IMR-90 (cell line): ENCODE data around the gene SEC24D. TPM values are rescaled to one million over a fixed set of nuclear protein-coding genes. Genes with fewer than 3 reads are reported as not detected.

Experiments used
- ATAC-seq: fragments of 200-7000 bp; cut with Tn5 transposase; 2 replicates; pipeline ENCODE4 v1.9.1; 2020; ENCODE audit warnings: low read depth, mild to moderate bottlenecking, moderate library complexity
- BruUV-seq: library from RNA; stranded (reverse); fragments of 400-500 nt; replicated peaks from 2 replicates; lab custom pipeline; 2021; lab: Mats Ljungman, UMichigan
- CTCF ChIA-PET: fragments of 300-600 bp; formaldehyde crosslinking; extraction: SDS; loops from one replicate; lab custom pipeline; 2021; ENCODE audit warnings: antibody characterized with exemption; lab: Yijun Ruan, JAX
- POLR2A ChIA-PET: fragments of 300-600 bp; sonication (Branson Sonifier 250); formaldehyde crosslinking; loops from one replicate; lab custom pipeline; 2022; ENCODE audit warnings: antibody characterized with exemption; ENCODE audit not compliant: unreplicated experiment; lab: Charles Lee
- DNase-seq: peaks from one replicate; pipeline ENCODE4 v3.0.0; 2013
- H2AFZ ChIP-seq: replicated peaks from 2 replicates; pipeline ENCODE3; 2013; ENCODE audit warnings: low read length, mild to moderate bottlenecking; ENCODE audit not compliant: poor library complexity
- H2AK5ac ChIP-seq: 2 replicates; pipeline ENCODE4 v1.6.1; 2013; ENCODE audit warnings: low read depth, low read length, inconsistent platforms
- H2AK9ac ChIP-seq: replicated peaks from 2 replicates; pipeline ENCODE3; 2013; ENCODE audit warnings: mild to moderate bottlenecking, low read depth, low read length, moderate library complexity; ENCODE audit not compliant: poor library complexity
- H2BK120ac ChIP-seq: 2 replicates; pipeline ENCODE4 v1.6.1; 2013; ENCODE audit warnings: low read depth, low read length, inconsistent platforms
- H2BK15ac ChIP-seq: 3 replicates; pipeline ENCODE4 v1.6.1; 2013; ENCODE audit warnings: low read depth, low read length, inconsistent platforms
- H2BK20ac ChIP-seq: 2 replicates; pipeline ENCODE4 v1.6.1; 2013; ENCODE audit warnings: low read depth, mild to moderate bottlenecking, inconsistent platforms, low read length, moderate library complexity
- H2BK5ac ChIP-seq: 2 replicates; pipeline ENCODE4 v1.6.1; 2013; ENCODE audit warnings: mild to moderate bottlenecking, low read depth, low read length, inconsistent platforms; ENCODE audit not compliant: poor library complexity, severe bottlenecking
- H3K14ac ChIP-seq: replicated peaks from 2 replicates; pipeline ENCODE4 v1.6.1; 2013; ENCODE audit warnings: low read depth, low read length, inconsistent platforms
- H3K18ac ChIP-seq: 2 replicates; pipeline ENCODE4 v1.6.1; 2013; ENCODE audit warnings: low read depth, low read length, control low read depth
- H3K23ac ChIP-seq: 2 replicates; pipeline ENCODE4 v1.6.1; 2013; ENCODE audit warnings: low read depth, low read length, inconsistent platforms
- H3K27ac ChIP-seq: 2 replicates; pipeline ENCODE4 v1.5.1; 2013; ENCODE audit warnings: mild to moderate bottlenecking, control low read depth, low read length; ENCODE audit not compliant: insufficient read depth
- H3K27me3 ChIP-seq: 2 replicates; pipeline ENCODE4 v1.6.1; 2013; ENCODE audit warnings: low read length; ENCODE audit not compliant: control insufficient read depth, insufficient read depth
- H3K36me3 ChIP-seq: 2 replicates; pipeline ENCODE4 v1.6.1; 2013; ENCODE audit warnings: low read length, mixed read lengths; ENCODE audit not compliant: control insufficient read depth, insufficient read depth
- H3K4ac ChIP-seq: 2 replicates; pipeline ENCODE4 v1.6.1; 2013; ENCODE audit warnings: low read depth, low read length, inconsistent platforms
- H3K4me1 ChIP-seq: 2 replicates; pipeline ENCODE4 v1.6.1; 2013; ENCODE audit warnings: low read length, mixed read lengths; ENCODE audit not compliant: control insufficient read depth, insufficient read depth
- H3K4me2 ChIP-seq: 2 replicates; pipeline ENCODE4 v1.6.1; 2013; ENCODE audit warnings: low read depth, mild to moderate bottlenecking, control low read depth, low read length, moderate library complexity
- H3K4me3 ChIP-seq: 2 replicates; pipeline ENCODE4 v1.5.1; 2013; ENCODE audit warnings: low read depth, mild to moderate bottlenecking, control low read depth, low read length, moderate library complexity; ENCODE audit not compliant: insufficient read depth
- H3K56ac ChIP-seq: 2 replicates; pipeline ENCODE4 v1.6.1; 2013; ENCODE audit warnings: low read length, inconsistent platforms; ENCODE audit not compliant: insufficient read depth; ENCODE audit errors: extremely low read depth
- H3K79me1 ChIP-seq, 2 experiments: 2 replicates each; pipeline ENCODE4 v1.6.1; 2013; ENCODE audit warnings: low read length in 2 of 2, inconsistent platforms in 1 of 2, low read depth in 1 of 2
- H3K9ac ChIP-seq: 2 replicates; pipeline ENCODE4 v1.6.1; 2013; ENCODE audit warnings: low read depth, low read length, control low read depth
- H3K9me1 ChIP-seq: 2 replicates; pipeline ENCODE4 v1.6.1; 2013; ENCODE audit warnings: low read length, inconsistent platforms; ENCODE audit not compliant: insufficient read depth
- H3K9me3 ChIP-seq: 2 replicates; pipeline ENCODE4 v1.6.1; 2013; ENCODE audit warnings: low read length; ENCODE audit not compliant: control insufficient read depth, insufficient read depth
- H4K20me1 ChIP-seq: 2 replicates; pipeline ENCODE4 v1.6.1; 2013; ENCODE audit warnings: low read length, inconsistent platforms; ENCODE audit not compliant: insufficient read depth
- H4K5ac ChIP-seq: 2 replicates; pipeline ENCODE4 v1.6.1; 2013; ENCODE audit warnings: mild to moderate bottlenecking, low read depth, low read length, control low read depth
- H4K8ac ChIP-seq, 2 experiments: 2 replicates each; pipeline ENCODE4 v1.6.1; 2013; ENCODE audit warnings: low read depth in 2 of 2, low read length in 2 of 2, control low read depth in 1 of 2, inconsistent platforms in 1 of 2
- H4K91ac ChIP-seq: 2 replicates; pipeline ENCODE4 v1.6.1; 2013; ENCODE audit warnings: low read depth, low read length, inconsistent platforms; ENCODE audit not compliant: insufficient read depth
- BHLHE40 ChIP-seq: fragments of 150-350 bp; IDR thresholded peaks from 2 replicates; pipeline ENCODE4 v1.6.1; 2016; ENCODE audit warnings: mild to moderate bottlenecking, low read depth, low read length
- CEBPB ChIP-seq: IDR thresholded peaks from 2 replicates; pipeline ENCODE4 v1.6.1; 2012; ENCODE audit warnings: low read depth, low read length, improper control_type of control experiment
- CHD1 ChIP-seq: IDR thresholded peaks from 2 replicates; pipeline ENCODE4 v1.6.1; 2012; ENCODE audit warnings: low read depth, low read length, improper control_type of control experiment
- CTCF ChIP-seq: conservative IDR thresholded peaks from 2 replicates; pipeline ENCODE4 v1.5.1; 2012; ENCODE audit warnings: mild to moderate bottlenecking, low read depth, low read length, improper control_type of control experiment
- ELK1 ChIP-seq: fragments of 150-350 bp; IDR thresholded peaks from 2 replicates; pipeline ENCODE4 v1.6.1; 2016; ENCODE audit warnings: low read depth, mild to moderate bottlenecking, low read length, moderate library complexity, borderline replicate concordance
- FOS ChIP-seq: fragments of 150-350 bp; IDR thresholded peaks from 2 replicates; pipeline ENCODE4 v1.6.1; 2016; ENCODE audit warnings: low read depth, low read length
- MAFK ChIP-seq: IDR thresholded peaks from 2 replicates; pipeline ENCODE4 v1.6.1; 2012; ENCODE audit warnings: low read depth, low read length, improper control_type of control experiment
- MAZ ChIP-seq: IDR thresholded peaks from 2 replicates; pipeline ENCODE4 v1.6.1; 2012; ENCODE audit warnings: low read depth, mild to moderate bottlenecking, low read length, improper control_type of control experiment, moderate library complexity, borderline replicate concordance
- MXI1 ChIP-seq: IDR thresholded peaks from 2 replicates; pipeline ENCODE4 v1.6.1; 2012; ENCODE audit warnings: low read depth, mild to moderate bottlenecking, low read length, moderate library complexity, borderline replicate concordance
- NFE2L2 ChIP-seq: fragments of 150-350 bp; IDR thresholded peaks from 2 replicates; pipeline ENCODE4 v1.6.1; 2016; ENCODE audit warnings: low read depth, mild to moderate bottlenecking, low read length
- POLR2A ChIP-seq: IDR thresholded peaks from 2 replicates; pipeline ENCODE4 v1.6.1; 2012; ENCODE audit warnings: mild to moderate bottlenecking, low read depth, low read length
- RAD21 ChIP-seq: IDR thresholded peaks from 2 replicates; pipeline ENCODE4 v1.6.1; 2012; ENCODE audit warnings: low read length, improper control_type of control experiment
- RCOR1 ChIP-seq: IDR thresholded peaks from 2 replicates; pipeline ENCODE4 v1.6.1; 2012; ENCODE audit warnings: mild to moderate bottlenecking, low read length, improper control_type of control experiment; ENCODE audit not compliant: insufficient replicate concordance
- RFX5 ChIP-seq: IDR thresholded peaks from 2 replicates; pipeline ENCODE4 v1.8.0; 2012; ENCODE audit warnings: low read depth, mild to moderate bottlenecking, low read length, moderate library complexity
- SMC3 ChIP-seq: fragments of 150-350 bp; IDR thresholded peaks from 2 replicates; pipeline ENCODE4 v1.6.1; 2016; ENCODE audit warnings: low read depth, mild to moderate bottlenecking, antibody characterized with exemption, low read length, moderate library complexity
- USF2 ChIP-seq: fragments of 150-350 bp; IDR thresholded peaks from 2 replicates; pipeline ENCODE4 v1.6.1; 2017; ENCODE audit warnings: mild to moderate bottlenecking, antibody characterized with exemption, low read length, low read depth
- WGBS, 2 experiments: methylation state at CpG; one replicate each; pipeline versions ENCODE4 v1.1.5 to v1.1.7; 2013; ENCODE audit warnings: missing lambda C conversion rate in 2 of 2; ENCODE audit not compliant: insufficient read length in 1 of 2; ENCODE audit errors: extremely low coverage in 2 of 2; 5-methylcytosine and 5-hydroxymethylcytosine counted together
- dilution Hi-C: fragments of 300-500 bp; cut with HindIII; formaldehyde crosslinking; loops from one replicate; pipeline ENCODE4 v1.14.3; 2018; ENCODE audit warnings: low sequenced_read_pairs; ENCODE audit not compliant: unreplicated experiment
- in situ Hi-C: fragments of 300-500 bp; cut with MboI; formaldehyde crosslinking; loops from 3 replicates; pipeline ENCODE4 v1.14.3; 2019; ENCODE audit warnings: low sequenced_read_pairs, inconsistent platforms, mixed read lengths
- intact Hi-C: fragments of 100-400 bp; cut with micrococcal nuclease; formaldehyde crosslinking; loops from 2 replicates; pipeline ENCODE4 v1.10.0; 2022
- polyA plus RNA-seq, 3 experiments: library from polyadenylated mRNA; depleted of rRNA; stranded (reverse); fragments of >200 nt; gene quantifications; 2 replicates each; pipeline ENCODE4 v1.2.3, GENCODE V29; 2012; ENCODE audit warnings: low replicate concordance in 1 of 3
- total RNA-seq: library from RNA; depleted of rRNA; stranded (reverse); fragments of >200 nt; gene quantifications from 2 replicates; pipeline ENCODE4 v1.2.3, GENCODE V29; 2012

Gene SEC24D
- total and polyA plus RNA-seq, 2 of the 4 experiments (the other 2 are of a cell fraction), result 93.2 to 111 TPM

- H3K4me2 ChIP-seq, result no peak overlapping the region
- in situ Hi-C loops, result no loop called here
- no peak overlapping the region for H3K27ac ChIP-seq
Measured at GRCh38 chr4:118773429-118773792, 62.5 kb downstream of the SEC24D start.

More at GRCh38 chr4:118773429-118773792, 62.5 kb downstream of the SEC24D start:
- H4K91ac ChIP-seq, result no peak overlapping the region
- H4K8ac ChIP-seq, result no peak overlapping the region
- no peaks in the 10 kb centered on the region for H3K27me3 ChIP-seq
- H3K23ac ChIP-seq, result no peak overlapping the region
- H2AFZ ChIP-seq, result no peak overlapping the region
- DNase-seq (no peak), ATAC-seq (no peak)
- H3K4me3 ChIP-seq, result no peak overlapping the region
- peak overlapping the region; percentile 2 for H2BK5ac ChIP-seq
- no peak overlapping the region for H2BK15ac ChIP-seq
- ChIA-PET CTCF (no interaction called here), POLR2A (no interaction called here)
- intact Hi-C loops, result no loop called here
- BruUV-seq, result no TSS peak
- H2AK9ac ChIP-seq, result no peak overlapping the region
- TF ChIP-seq MAFK (no peak), MAZ (no peak), MXI1 (no peak), RFX5 (no peak), RAD21 (no peak), POLR2A (no peak), FOS (no peak), BHLHE40 (no peak), CEBPB (no peak), CTCF (no peak), NFE2L2 (no peak), USF2 (no peak), ELK1 (no peak), SMC3 (no peak), RCOR1 (no peak), CHD1 (no peak)
- H3K9me1 ChIP-seq, result peaks cover 10% of the 10 kb centered on the region
- no peak overlapping the region for H2BK20ac ChIP-seq
- dilution Hi-C loops, result no loop called here
- H2BK120ac ChIP-seq, result no peak overlapping the region
- no peaks in the 10 kb centered on the region for H3K9me3 ChIP-seq
- H3K9ac ChIP-seq, result no peak overlapping the region
- no peak overlapping the region for H4K5ac ChIP-seq
- H3K4me1 ChIP-seq, result peaks cover 12% of the 10 kb centered on the region
- H3K18ac ChIP-seq, result no peak overlapping the region
- H4K20me1 ChIP-seq, result peaks cover 56% of the 10 kb centered on the region; the same call in 1 of the 2 replicates
- H3K79me1 ChIP-seq, result peaks cover 16 to 46% of the 10 kb centered on the region in 2 experiments
- H3K36me3 ChIP-seq, result peaks cover 6% of the 10 kb centered on the region
- no CpG with 5 or more reads among the region's 2 CpGs for WGBS, 2 experiments
- H3K56ac ChIP-seq, result no peak overlapping the region
- H3K4ac ChIP-seq, result no peak overlapping the region
- H2AK5ac ChIP-seq, result no peak overlapping the region
- H3K14ac ChIP-seq, result no peak overlapping the region
